Activated CD8-positive, alpha-beta T cell treated with anti-CD3 and anti-CD28 coated beads, Interleukin-2, amount 10 ng/mL, durations not matched to agents 7 days and 5 days (primary cell): Measurements from ENCODE around the gene EMP3. TPM values are rescaled to one million over a fixed set of nuclear protein-coding genes. Genes with fewer than 3 reads are reported as not detected.

Experiments
- ATAC-seq: fragments of 150-1000 bp; cut with Tn5 transposase; one replicate; pipeline ENCODE4 v1.10.0; 2021; ENCODE audit warnings: moderate library complexity
- CTCF ChIA-PET: fragments of 350-600 bp; sonication (Branson Sonifier 250); formaldehyde crosslinking; loops from one replicate; lab custom pipeline; 2021; ENCODE audit warnings: antibody characterized with exemption; lab: Charles Lee
- POLR2A ChIA-PET: fragments of 350-600 bp; sonication (Branson Sonifier 250); formaldehyde crosslinking; loops from one replicate; lab custom pipeline; 2021; ENCODE audit warnings: antibody characterized with exemption; lab: Charles Lee
- DNase-seq: peaks from one replicate; pipeline ENCODE4 v3.0.0-alpha.2; 2020
- H3K27ac Mint-ChIP-seq: one replicate; pipeline ENCODE4 v1.8.0; 2021; ENCODE audit warnings: mild to moderate bottlenecking, mixed read lengths
- H3K27me3 Mint-ChIP-seq: one replicate; pipeline ENCODE4 v1.8.0; 2021; ENCODE audit warnings: low read depth, mixed read lengths
- H3K36me3 Mint-ChIP-seq: one replicate; pipeline ENCODE4 v1.8.0; 2021; ENCODE audit warnings: low read depth, mixed read lengths
- H3K4me1 Mint-ChIP-seq: one replicate; pipeline ENCODE4 v1.8.0; 2021; ENCODE audit warnings: low read depth, mixed read lengths
- H3K4me3 Mint-ChIP-seq: one replicate; pipeline ENCODE4 v1.8.0; 2021; ENCODE audit warnings: mild to moderate bottlenecking, mixed read lengths
- H3K9me3 Mint-ChIP-seq: one replicate; pipeline ENCODE4 v1.8.0; 2022; ENCODE audit warnings: mixed read lengths; ENCODE audit not compliant: insufficient read depth
- total RNA-seq, 2 experiments: library from RNA; stranded (reverse); gene quantifications; one replicate each; pipeline ENCODE4 v1.2.3, GENCODE V29; 2021

The EMP3 gene
- total RNA-seq, 2 experiments from 2014 or later: 300 to 320 TPM

DNA sequence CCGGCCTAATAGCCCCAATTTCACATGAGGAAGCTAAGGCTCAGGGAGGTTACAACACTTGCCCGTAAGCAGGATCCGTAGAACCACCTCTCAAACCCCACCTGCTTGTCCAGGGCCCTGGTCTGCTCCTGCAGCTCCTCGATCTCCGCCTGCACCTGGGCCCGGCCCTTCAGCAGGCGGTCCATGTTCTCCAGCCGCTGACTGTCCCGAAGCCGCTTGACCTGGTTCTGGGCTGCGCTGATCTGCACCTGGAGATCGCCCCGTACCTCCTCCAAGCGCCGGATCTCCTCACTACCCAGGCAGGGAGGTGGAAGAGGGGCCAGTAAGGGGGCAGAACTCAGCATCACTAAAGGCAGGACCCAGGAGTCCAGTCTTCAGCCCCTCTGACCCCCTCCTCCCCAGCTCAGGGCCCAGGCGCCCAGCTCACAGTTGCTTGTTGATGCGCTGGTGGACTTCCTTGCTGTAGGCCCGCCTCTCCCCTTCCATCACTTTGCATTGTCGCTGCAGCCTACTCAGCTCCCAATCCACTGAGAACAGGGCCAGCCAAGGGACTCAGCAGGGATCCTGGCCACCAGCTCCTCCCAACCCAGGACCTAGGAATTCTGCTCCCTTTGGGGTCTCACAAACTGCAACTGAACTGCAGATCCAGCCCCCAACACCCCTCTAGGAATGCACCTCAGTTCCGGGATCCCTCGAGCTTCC, 6.9 kb upstream of the EMP3 start:
- DNase-seq: no peak
- CTCF ChIA-PET: interaction anchor here (1.1 to 15.7 kb wide), 4 partner anchors 10 to 54 kb away, joined by 3 to 496 read pairs (median 4); no protein-coding TSS in a partner anchor
- H3K4me3 Mint-ChIP-seq: no peak overlapping the region
- no peak for ATAC-seq
- H3K36me3 Mint-ChIP-seq: peaks cover 3% of the 10 kb centered on the region
- H3K4me1 Mint-ChIP-seq: peaks cover 34% of the 10 kb centered on the region
- peaks cover 3% of the 10 kb centered on the region for H3K27me3 Mint-ChIP-seq
- POLR2A ChIA-PET: interaction anchor here (0.9 to 8.6 kb wide), 2 partner anchors 13 to 45 kb away, joined by 3 to 125 read pairs; partner anchors contain the start of genes SYNGR4 and TMEM143
- H3K27ac Mint-ChIP-seq: no peak overlapping the region
- no peaks in the 10 kb centered on the region for H3K9me3 Mint-ChIP-seq

DNA sequence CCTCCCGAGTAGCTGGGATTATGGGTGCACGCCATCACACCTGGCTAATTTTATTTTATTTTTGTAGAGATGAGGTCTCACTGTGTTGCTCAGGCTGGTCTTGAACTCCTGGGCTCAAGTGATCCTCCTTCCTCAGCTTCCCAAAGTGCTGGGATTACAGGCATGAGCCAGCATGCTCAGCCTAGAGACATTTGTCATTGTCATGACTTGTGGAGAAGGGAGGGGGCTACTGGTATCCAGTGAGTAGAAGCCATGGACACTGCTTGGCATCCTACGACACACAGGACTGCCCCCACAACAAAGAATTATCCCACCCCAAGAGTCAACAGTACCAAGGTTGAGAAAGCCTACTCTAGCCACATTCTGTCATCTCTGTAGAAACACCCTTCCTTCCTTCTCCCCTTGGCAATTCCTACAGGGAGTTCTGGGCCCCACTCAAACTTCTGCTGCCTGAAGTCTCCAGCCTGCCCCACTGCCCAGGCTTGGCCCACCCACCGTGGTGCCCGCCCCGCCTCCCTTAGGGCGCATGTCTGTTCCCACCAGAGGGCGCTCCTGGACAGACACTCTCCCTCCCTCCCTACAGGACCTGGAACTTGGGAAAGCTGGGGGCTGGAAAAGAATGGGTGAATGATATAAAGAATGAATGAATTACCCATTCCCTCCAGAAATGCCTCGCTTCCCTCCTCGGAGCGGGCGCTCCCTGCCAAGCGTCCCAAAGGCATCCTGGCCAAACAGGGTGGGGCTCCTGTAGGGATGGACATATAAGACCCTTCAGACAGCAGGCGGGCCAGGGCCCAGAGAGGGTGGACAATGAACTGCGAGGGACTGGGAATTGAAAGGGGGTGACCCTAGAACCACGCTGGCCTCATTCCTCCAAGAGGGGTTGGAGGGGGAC, 5.5 kb upstream of the EMP3 start:
- Mint-ChIP-seq H3K27ac (peak overlapping the region; percentile 15), H3K36me3 (peaks cover 6% of the 10 kb centered on the region), H3K27me3 (no peaks in the 10 kb centered on the region), H3K4me3 (no peak overlapping the region), H3K9me3 (no peaks in the 10 kb centered on the region), H3K4me1 (peaks cover 49% of the 10 kb centered on the region)
- ChIA-PET CTCF (interaction anchor here (1.6 to 15.7 kb wide), 4 partner anchors 11 to 51 kb away, joined by 3 to 496 read pairs (median 4); no protein-coding TSS in a partner anchor), POLR2A (interaction anchor here (8.6 kb wide), 1 partner anchor 12 kb away, joined by 125 read pairs; no protein-coding TSS in a partner anchor)
- peak; percentile 86 for DNase-seq
- ATAC-seq: peak; percentile 11

DNA sequence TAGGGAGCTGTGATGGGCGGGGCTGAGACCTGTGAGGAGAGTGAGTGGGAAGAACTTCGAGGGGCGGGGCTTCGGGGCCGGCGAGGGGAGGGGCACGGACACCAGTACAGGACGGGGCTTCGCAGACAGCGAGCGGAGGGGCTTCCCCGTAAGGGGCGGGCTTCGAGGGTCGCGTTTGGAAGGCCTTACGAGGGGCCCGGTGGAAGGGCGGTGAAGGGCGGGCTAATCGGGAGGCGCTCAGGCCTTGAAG, 4.1 kb upstream of the EMP3 start:
- Mint-ChIP-seq H3K4me1 (peaks cover 57% of the 10 kb centered on the region), H3K9me3 (no peaks in the 10 kb centered on the region)
- CTCF ChIA-PET: interaction anchor here (0.5 to 15.7 kb wide), 8 partner anchors 14 to 263 kb away, joined by 3 to 496 read pairs (median 4); partner anchors contain the start of genes GRIN2D, KDELR1, SYNGR4 and TMEM143

DNA sequence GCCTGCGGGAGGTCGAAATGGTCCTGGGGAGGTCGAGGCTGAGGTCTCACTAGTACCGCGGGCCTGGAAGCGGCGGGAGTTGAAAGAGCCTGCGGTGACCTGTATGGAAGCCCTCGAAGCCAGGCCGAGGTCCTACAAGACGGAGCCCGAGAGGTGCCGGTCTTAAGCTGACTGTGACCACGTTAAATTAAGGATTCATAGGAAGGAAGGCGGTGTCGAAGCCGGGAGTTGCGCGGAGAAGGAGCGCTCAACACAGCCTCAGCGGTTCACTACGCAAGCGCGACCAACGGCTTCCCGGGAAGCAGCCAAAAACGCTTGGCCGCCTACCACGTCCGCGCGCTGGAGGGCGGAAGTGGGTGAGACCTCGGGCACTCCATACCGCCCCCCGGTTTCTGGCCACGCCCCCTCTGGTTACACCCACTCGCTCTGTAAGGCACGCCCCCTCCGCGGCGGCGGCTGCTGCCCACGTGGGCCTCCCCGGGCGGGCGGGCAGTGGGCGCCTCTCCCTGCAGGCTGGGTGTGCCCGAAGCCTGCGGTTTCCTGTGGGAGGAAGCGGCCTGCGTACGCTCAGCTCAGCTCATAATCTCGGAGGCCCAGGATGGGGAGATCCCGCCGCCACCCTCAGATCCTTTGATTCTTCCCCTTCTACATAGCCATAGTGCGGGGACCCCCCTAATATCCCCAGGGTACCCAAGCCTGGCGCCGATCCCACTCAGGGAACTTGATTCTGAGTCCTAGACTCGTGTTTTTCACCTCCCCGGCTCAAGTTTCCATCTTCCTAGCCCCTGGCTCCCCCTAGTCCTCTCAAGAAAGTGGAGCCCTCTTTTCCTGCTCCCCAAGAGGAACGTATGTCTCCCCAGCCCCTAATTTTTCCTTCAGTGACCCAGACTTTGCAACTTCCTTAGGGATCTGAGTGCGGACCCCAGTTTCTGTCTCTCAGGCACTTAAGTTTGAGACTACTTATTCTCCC, 3.4 kb upstream of the EMP3 start:
- ATAC-seq (peak; percentile 70), DNase-seq (peak; percentile 99)
- no peaks in the 10 kb centered on the region for H3K9me3 Mint-ChIP-seq
- peak overlapping the region; percentile 98 for H3K27ac Mint-ChIP-seq
- H3K4me3 Mint-ChIP-seq: peak overlapping the region; percentile 91
- H3K36me3 Mint-ChIP-seq: peaks cover 22% of the 10 kb centered on the region
- H3K4me1 Mint-ChIP-seq: peaks cover 60% of the 10 kb centered on the region
- ChIA-PET POLR2A (interaction anchor here (0.6 to 8.6 kb wide), 8 partner anchors 10 to 81 kb away, joined by 3 to 125 read pairs (median 4); partner anchors contain the start of genes CARD8, SYNGR4 and TMEM143), CTCF (interaction anchor here (0.5 to 15.7 kb wide), 9 partner anchors 13 to 263 kb away, joined by 3 to 496 read pairs (median 4); partner anchors contain the start of genes GRIN2D, KDELR1, SYNGR4 and TMEM143)
- no peaks in the 10 kb centered on the region for H3K27me3 Mint-ChIP-seq

More for the DNA sequence above, 4.1 kb upstream of the EMP3 start:
- ATAC-seq (peak; percentile 68), DNase-seq (peak; percentile 100)
- peak overlapping the region; percentile 91 for H3K4me3 Mint-ChIP-seq
- peaks cover 17% of the 10 kb centered on the region for H3K36me3 Mint-ChIP-seq
- POLR2A ChIA-PET: interaction anchor here (1.0 to 8.6 kb wide), 6 partner anchors 11 to 82 kb away, joined by 3 to 125 read pairs (median 6); partner anchors contain the start of genes CARD8, SYNGR4 and TMEM143
- H3K27ac Mint-ChIP-seq: peak overlapping the region; percentile 98
- H3K27me3 Mint-ChIP-seq: no peaks in the 10 kb centered on the region

DNA sequence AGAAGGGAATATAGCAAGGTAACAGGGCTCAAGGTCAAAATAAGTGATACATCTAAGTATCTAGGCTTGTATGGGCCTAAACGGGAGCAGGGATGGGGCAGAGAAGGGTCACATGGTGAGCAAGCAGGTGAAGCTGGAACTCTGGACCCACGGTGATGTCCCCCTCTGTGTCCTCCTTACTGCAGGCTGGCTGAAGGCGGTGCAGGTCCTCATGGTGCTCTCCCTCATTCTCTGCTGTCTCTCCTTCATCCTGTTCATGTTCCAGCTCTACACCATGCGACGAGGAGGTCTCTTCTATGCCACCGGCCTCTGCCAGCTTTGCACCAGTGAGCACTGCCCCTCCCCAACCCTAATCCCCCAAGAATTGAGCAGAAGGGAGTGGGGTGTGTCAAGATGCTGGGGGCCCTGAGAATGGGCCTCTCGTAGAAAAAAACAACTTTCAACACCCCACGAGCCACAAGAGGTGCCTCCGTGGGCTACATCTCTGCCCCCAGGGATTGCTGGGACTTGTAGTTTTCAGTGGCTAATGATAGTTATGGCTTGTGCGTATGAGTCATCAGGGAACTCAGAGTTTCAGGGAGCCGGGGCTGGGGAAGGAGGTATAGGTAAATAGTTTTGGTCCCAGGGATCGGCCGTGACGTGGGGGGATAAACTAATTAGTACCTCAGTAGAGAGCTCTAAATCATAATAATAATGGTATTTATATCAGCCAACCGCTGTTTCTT, 4.0 kb downstream of the EMP3 start:
- ATAC-seq (no peak), DNase-seq (peak; percentile 68)
- H3K9me3 Mint-ChIP-seq: peaks cover 3% of the 10 kb centered on the region
- peak overlapping the region; percentile 96 for H3K27ac Mint-ChIP-seq
- H3K27me3 Mint-ChIP-seq: no peaks in the 10 kb centered on the region
- H3K4me3 Mint-ChIP-seq: peak overlapping the region; percentile 85
- H3K36me3 Mint-ChIP-seq: peaks cover 69% of the 10 kb centered on the region
- ChIA-PET POLR2A (interaction anchor here (0.7 to 6.2 kb wide), 6 partner anchors 8 to 271 kb away, joined by 3 to 125 read pairs (median 3); partner anchors contain the start of genes CARD8, EMP3, SYNGR4 and TMEM143), CTCF (interaction anchor here (13.7 kb wide), 1 partner anchor 11 kb away, joined by 496 read pairs; the partner anchor contains the start of gene EMP3)
- H3K4me1 Mint-ChIP-seq: peaks cover 78% of the 10 kb centered on the region

DNA sequence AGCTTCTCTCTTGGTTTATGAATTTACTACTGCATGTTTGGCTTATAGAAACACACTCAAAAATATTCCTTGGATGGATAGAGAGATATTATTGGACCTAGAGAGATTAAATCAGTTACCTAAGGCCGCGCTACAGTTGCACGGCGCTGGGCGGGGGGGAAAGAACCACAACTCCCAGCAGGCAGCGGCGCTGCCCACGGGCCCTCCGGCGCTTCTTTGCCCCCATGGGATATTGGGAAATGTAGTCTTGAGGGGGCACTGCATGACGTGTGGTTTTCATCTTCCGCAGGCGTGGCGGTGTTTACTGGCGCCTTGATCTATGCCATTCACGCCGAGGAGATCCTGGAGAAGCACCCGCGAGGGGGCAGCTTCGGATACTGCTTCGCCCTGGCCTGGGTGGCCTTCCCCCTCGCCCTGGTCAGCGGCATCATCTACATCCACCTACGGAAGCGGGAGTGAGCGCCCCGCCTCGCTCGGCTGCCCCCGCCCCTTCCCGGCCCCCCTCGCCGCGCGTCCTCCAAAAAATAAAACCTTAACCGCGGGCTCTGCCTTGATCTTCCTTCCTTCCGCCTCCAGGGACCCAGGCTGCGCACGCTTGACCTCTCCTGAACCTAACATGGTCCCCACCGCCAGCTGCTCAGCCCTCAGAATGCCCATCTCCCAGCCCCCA, 4.8 kb downstream of the EMP3 start:
- peaks cover 69% of the 10 kb centered on the region for H3K36me3 Mint-ChIP-seq
- ATAC-seq (peak; percentile 34), DNase-seq (peak; percentile 94)
- H3K4me3 Mint-ChIP-seq: peak overlapping the region; percentile 85
- ChIA-PET CTCF (interaction anchor here (13.7 kb wide), 1 partner anchor 12 kb away, joined by 496 read pairs; the partner anchor contains the start of gene EMP3), POLR2A (interaction anchor here (0.7 to 6.2 kb wide), 7 partner anchors 9 to 1943 kb away, joined by 3 to 125 read pairs (median 3); partner anchors contain the start of genes CARD8, EMP3, SYNGR4 and TMEM143)
- H3K9me3 Mint-ChIP-seq: peaks cover 3% of the 10 kb centered on the region
- peaks cover 78% of the 10 kb centered on the region for H3K4me1 Mint-ChIP-seq
- peak overlapping the region; percentile 96 for H3K27ac Mint-ChIP-seq
- H3K27me3 Mint-ChIP-seq: no peaks in the 10 kb centered on the region

DNA sequence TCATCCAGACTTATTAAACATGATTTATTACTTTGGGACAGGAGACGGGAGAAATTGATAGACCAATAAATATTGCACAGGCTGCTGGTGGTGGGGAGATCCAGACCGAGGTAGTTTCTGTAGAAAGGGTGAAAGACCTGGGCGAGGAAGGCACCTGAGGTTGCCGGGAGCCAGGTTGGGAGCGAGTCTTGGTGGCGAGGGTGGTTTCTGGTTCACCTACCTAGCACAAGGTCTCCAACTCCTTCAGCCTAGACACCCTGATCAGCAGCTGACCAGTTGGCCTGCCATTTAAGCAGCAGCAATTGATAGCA, 7.0 kb downstream of the EMP3 start:
- ChIA-PET CTCF (interaction anchor here (0.7 to 13.7 kb wide), 14 partner anchors 14 to 277 kb away, joined by 3 to 496 read pairs (median 4); partner anchors contain the start of genes EMP3, KDELR1, SYNGR4 and TMEM143), POLR2A (interaction anchor here (0.6 to 6.2 kb wide), 3 partner anchors 11 to 41 kb away, joined by 3 to 125 read pairs (median 3); partner anchors contain the start of gene EMP3)
- H3K4me3 Mint-ChIP-seq: peak overlapping the region; percentile 96
- no peaks in the 10 kb centered on the region for H3K27me3 Mint-ChIP-seq
- no peak for DNase-seq
- H3K36me3 Mint-ChIP-seq: peaks cover 51% of the 10 kb centered on the region
- H3K27ac Mint-ChIP-seq: peak overlapping the region; percentile 90
- H3K4me1 Mint-ChIP-seq: peaks cover 67% of the 10 kb centered on the region
- ATAC-seq: no peak
- peaks cover 3% of the 10 kb centered on the region for H3K9me3 Mint-ChIP-seq

DNA sequence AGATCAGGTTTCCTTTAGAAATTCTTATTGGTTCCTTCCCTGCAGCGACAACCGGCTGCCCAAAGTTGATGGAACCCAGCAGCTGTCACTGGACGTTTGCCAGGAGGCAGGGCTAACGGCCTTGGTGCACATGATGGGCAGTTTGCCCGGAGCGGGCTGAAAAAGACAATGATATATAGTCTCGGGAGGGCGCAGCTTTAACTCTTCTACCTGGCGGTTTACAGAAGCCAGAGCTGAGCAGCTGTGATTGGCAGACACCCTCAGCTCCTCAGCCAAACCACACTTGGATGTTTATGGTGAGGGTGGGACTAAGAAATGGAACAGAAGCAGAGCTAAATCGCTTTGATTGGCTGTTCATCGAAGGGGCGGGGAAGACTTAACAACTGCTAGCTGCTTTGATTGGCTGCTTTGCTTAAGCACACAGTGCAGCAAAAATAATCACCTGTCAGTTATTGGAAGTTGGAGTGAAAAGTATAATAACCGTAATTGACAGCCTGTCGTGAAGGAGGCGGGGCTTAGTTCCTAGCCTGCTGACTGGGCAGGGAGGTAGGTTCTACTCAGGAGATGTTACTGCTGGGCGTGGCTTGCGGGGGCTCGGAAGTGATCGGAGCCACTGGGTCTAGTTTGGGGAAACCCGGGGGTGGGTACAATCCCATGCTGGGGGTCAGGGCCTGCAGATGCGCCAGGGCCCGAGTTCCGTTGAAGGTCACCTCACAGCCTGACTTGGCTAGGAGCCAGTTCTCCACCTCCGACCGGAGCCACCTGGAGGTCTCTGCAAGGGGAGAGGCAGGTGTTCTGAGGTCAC, 7.5 kb downstream of the EMP3 start:
- peak overlapping the region; percentile 96 for H3K4me3 Mint-ChIP-seq
- DNase-seq (peak; percentile 99), ATAC-seq (peak; percentile 80)
- POLR2A ChIA-PET: interaction anchor here (0.6 to 6.2 kb wide), 6 partner anchors 11 to 112 kb away, joined by 3 to 125 read pairs (median 3); partner anchors contain the start of gene EMP3
- peaks cover 46% of the 10 kb centered on the region for H3K36me3 Mint-ChIP-seq
- H3K4me1 Mint-ChIP-seq: peaks cover 61% of the 10 kb centered on the region
- peak overlapping the region; percentile 90 for H3K27ac Mint-ChIP-seq
- peaks cover 3% of the 10 kb centered on the region for H3K9me3 Mint-ChIP-seq
- CTCF ChIA-PET: interaction anchor here (0.7 to 13.7 kb wide), 24 partner anchors 15 to 276 kb away, joined by 3 to 496 read pairs (median 4); partner anchors contain the start of genes EMP3, KDELR1, SYNGR4 and TMEM143
- H3K27me3 Mint-ChIP-seq: no peaks in the 10 kb centered on the region
